Measurements from ENCODE around the gene ABCA7.

DNA sequence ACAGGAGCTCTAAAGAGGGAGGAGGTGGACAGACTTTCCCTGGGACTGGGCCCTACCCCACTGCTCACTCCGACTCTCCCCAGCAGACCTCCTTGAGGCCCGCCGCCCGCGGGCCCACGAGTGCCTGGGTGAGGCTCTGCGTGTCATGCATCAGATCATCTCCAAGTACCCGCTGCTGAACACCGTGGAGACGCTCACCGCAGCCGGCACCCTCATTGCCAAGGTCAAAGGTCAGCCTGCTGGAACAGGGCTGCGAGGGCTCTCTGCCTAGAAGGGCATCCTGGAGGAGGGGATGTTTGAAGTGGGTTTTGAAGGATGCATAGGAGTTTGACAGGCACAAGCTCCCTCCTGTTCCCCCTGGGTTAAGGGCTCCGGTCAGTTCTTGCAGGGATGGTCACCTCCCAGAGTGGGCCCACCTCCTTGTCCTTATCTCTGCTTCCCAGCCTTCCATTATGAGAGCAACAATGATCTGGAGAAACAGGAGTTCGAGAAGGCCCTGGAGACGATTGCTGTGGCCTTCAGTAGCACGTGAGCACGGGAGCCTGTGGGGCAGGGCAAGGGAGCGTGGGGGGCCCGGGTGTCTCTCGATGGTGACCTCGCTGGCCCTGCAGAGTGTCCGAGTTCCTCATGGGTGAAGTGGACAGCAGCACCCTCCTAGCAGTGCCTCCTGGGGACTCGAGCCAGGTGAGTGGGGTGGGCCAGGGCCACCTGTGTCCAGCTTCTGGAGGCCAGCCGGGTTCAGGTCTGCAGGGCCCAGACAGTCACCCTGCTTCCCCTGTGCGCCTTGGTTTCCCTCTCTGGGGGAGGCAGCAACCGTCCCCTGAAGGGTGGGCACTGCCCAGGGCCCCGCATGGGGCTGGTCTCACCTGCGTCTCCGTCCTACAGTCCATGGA, 33.4 kb downstream of the ABCA7 start:
- TF ChIP-seq FOXK2 (IDR thresholded peaks at IDR 0.05) = no peak
- no peak for TF ChIP-seq SP1 (IDR thresholded peaks at IDR 0.05)
- TF ChIP-seq NFRKB (IDR thresholded peaks at IDR 0.05) = no peak
- TF ChIP-seq, protein P1, sequence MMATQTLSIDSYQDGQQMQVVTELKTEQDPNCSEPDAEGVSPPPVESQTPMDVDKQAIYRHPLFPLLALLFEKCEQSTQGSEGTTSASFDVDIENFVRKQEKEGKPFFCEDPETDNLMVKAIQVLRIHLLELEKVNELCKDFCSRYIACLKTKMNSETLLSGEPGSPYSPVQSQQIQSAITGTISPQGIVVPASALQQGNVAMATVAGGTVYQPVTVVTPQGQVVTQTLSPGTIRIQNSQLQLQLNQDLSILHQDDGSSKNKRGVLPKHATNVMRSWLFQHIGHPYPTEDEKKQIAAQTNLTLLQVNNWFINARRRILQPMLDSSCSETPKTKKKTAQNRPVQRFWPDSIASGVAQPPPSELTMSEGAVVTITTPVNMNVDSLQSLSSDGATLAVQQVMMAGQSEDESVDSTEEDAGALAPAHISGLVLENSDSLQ (IDR thresholded peaks at IDR 0.05) = no peak
- TF ChIP-seq LEF1 (IDR thresholded peaks at IDR 0.05; ENCODE audit: borderline replicate concordance) = no peak
- no peak for TF ChIP-seq BHLHE40 (IDR thresholded peaks at IDR 0.05; ENCODE audit: borderline replicate concordance)
- TF ChIP-seq L3MBTL2 (conservative IDR thresholded peaks at IDR 0.05) = no peak
- no peak for TF ChIP-seq FOXM1 (IDR thresholded peaks at IDR 0.05; ENCODE audit: borderline replicate concordance)

Data from HEK293T (cell line).